Endodermal cell (in vitro differentiated cells): Measurements from ENCODE around the gene JAKMIP3. TPM values are rescaled to one million over a fixed set of nuclear protein-coding genes. Genes with fewer than 3 reads are reported as not detected.

ENCODE experiments used
- DNase-seq: peaks from one replicate; pipeline ENCODE4 v3.0.0-alpha.2; 2017
- H3K27ac ChIP-seq: 2 replicates; pipeline ENCODE4 v1.5.1; 2013; ENCODE audit warnings: mild to moderate bottlenecking, low read depth, low read length, moderate library complexity
- H3K27me3 ChIP-seq: 2 replicates; pipeline ENCODE4 v1.6.1; 2013; ENCODE audit warnings: mild to moderate bottlenecking, low read length, moderate library complexity; ENCODE audit not compliant: insufficient read depth, control insufficient read depth, poor library complexity, severe bottlenecking
- H3K36me3 ChIP-seq: 2 replicates; pipeline ENCODE4 v1.7.0; 2013; ENCODE audit warnings: mild to moderate bottlenecking, low read length, moderate library complexity; ENCODE audit not compliant: control insufficient read depth, insufficient read depth
- H3K4me1 ChIP-seq: one replicate; pipeline ENCODE4 v1.7.0; 2013; ENCODE audit warnings: low read length; ENCODE audit not compliant: control insufficient read depth, insufficient read depth
- H3K4me3 ChIP-seq: 2 replicates; pipeline ENCODE4 v1.5.1; 2013; ENCODE audit warnings: mild to moderate bottlenecking, low read length, moderate library complexity
- H3K9ac ChIP-seq: 2 replicates; pipeline ENCODE4 v1.6.1; 2013; ENCODE audit warnings: mild to moderate bottlenecking, low read length, moderate library complexity; ENCODE audit not compliant: poor library complexity, severe bottlenecking; ENCODE audit errors: extremely low read depth
- H3K9me3 ChIP-seq: 2 replicates; pipeline ENCODE4 v1.6.1; 2013; ENCODE audit warnings: mild to moderate bottlenecking, low read length, moderate library complexity; ENCODE audit not compliant: control insufficient read depth
- H3K27ac Mint-ChIP-seq: 2 replicates; pipeline ENCODE4 v1.8.0; 2020; ENCODE audit warnings: mixed read lengths
- H3K27me3 Mint-ChIP-seq: 2 replicates; pipeline ENCODE4 v1.8.0; 2021; ENCODE audit warnings: mild to moderate bottlenecking, mixed read lengths; ENCODE audit not compliant: insufficient read depth
- H3K36me3 Mint-ChIP-seq: 2 replicates; pipeline ENCODE4 v1.8.0; 2020; ENCODE audit warnings: low read depth, mixed read lengths
- H3K4me1 Mint-ChIP-seq: 2 replicates; pipeline ENCODE4 v1.8.0; 2020; ENCODE audit warnings: mixed read lengths
- H3K4me3 Mint-ChIP-seq: 2 replicates; pipeline ENCODE4 v1.8.0; 2020; ENCODE audit warnings: mild to moderate bottlenecking, moderate library complexity, mixed read lengths
- H3K9me3 Mint-ChIP-seq: 2 replicates; pipeline ENCODE4 v1.8.0; 2020; ENCODE audit warnings: mild to moderate bottlenecking, mixed read lengths
- CTCF ChIP-seq: fragments of 200-600 bp; sonication (generic); conservative IDR thresholded peaks from 2 replicates; pipeline ENCODE4 v1.5.0; 2021; ENCODE audit warnings: antibody characterized with exemption, mild to moderate bottlenecking
- WGBS, 2 experiments: methylation state at CpG; one replicate each; pipeline versions ENCODE4 v1.1.5 to v1.1.7; 2013; ENCODE audit warnings: missing lambda C conversion rate in 2 of 2, mixed read lengths in 1 of 2; ENCODE audit not compliant: insufficient coverage in 1 of 2, insufficient read length in 1 of 2; 5-methylcytosine and 5-hydroxymethylcytosine counted together
- total RNA-seq, 2 donors: library from RNA; stranded (reverse); fragmentation: NEBNext Ultra II Directional in 1 of 2; extraction: Animal tissue kit (Norgen Biotek cat#: 25700) in 1 of 2; gene quantifications; 2 replicates in 1 of 2; 3 replicates in 1 of 2; pipeline ENCODE4 v1.2.1, GENCODE V29; 2021

JAKMIP3 gene
- total RNA-seq, 2 donors from 2014 or later: 0.95 to 0.99 TPM

GRCh38 chr10:132102071-132102716, 36.4 kb downstream of the JAKMIP3 start:
- H3K27ac Mint-ChIP-seq: no peak overlapping the region
- peak; percentile 34 for DNase-seq
- H3K9me3 Mint-ChIP-seq: no peaks in the 10 kb centered on the region
- H3K36me3 Mint-ChIP-seq: no peaks in the 10 kb centered on the region
- Histone ChIP-seq H3K27me3 (no peaks in the 10 kb centered on the region), H3K27ac (no peak overlapping the region), H3K9ac (no peak overlapping the region), H3K4me1 (peaks cover 8% of the 10 kb centered on the region), H3K9me3 (no peaks in the 10 kb centered on the region), H3K4me3 (no peak overlapping the region), H3K36me3 (no peaks in the 10 kb centered on the region)
- H3K27me3 Mint-ChIP-seq: peaks cover 7% of the 10 kb centered on the region
- TF ChIP-seq CTCF: no peak
- 93 to 98% methylated on average over 9 to 23 of the region's 23 CpGs for WGBS, 2 experiments
- no peak overlapping the region for H3K4me3 Mint-ChIP-seq
- no peaks in the 10 kb centered on the region for H3K4me1 Mint-ChIP-seq

DNA sequence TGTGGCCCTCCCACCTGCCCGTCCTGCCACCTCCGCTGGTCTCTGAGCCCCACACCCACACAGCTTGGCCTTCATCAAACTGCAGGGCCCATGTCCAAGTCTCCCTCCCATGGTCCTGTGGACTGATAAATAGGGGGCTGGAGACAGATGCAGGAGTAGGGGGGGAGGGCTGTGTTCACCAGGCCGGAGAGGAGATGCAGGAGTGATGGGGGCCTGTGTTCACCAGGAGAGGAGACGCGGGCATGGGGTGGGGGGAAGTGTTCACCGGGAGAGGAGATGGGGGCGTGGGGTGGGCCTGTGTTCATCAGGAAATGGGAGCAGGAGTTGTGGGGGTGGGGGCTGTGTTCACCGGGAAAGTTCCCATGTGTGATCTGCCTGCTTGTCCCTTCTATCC, 37.0 kb downstream of the JAKMIP3 start:
- WGBS, 2 experiments: 96 to 100% methylated on average over 2 to 8 of the region's 8 CpGs
- Histone ChIP-seq H3K4me1 (peaks cover 8% of the 10 kb centered on the region), H3K27me3 (no peaks in the 10 kb centered on the region), H3K36me3 (no peaks in the 10 kb centered on the region), H3K27ac (no peak overlapping the region), H3K4me3 (no peak overlapping the region), H3K9ac (no peak overlapping the region), H3K9me3 (no peaks in the 10 kb centered on the region)
- no peaks in the 10 kb centered on the region for H3K4me1 Mint-ChIP-seq
- no peaks in the 10 kb centered on the region for H3K9me3 Mint-ChIP-seq
- peak; percentile 17 for DNase-seq
- no peak overlapping the region for H3K4me3 Mint-ChIP-seq
- TF ChIP-seq CTCF: no peak
- peaks cover 10% of the 10 kb centered on the region for H3K27me3 Mint-ChIP-seq
- H3K27ac Mint-ChIP-seq: no peak overlapping the region
- H3K36me3 Mint-ChIP-seq: no peaks in the 10 kb centered on the region

- Mint-ChIP-seq H3K4me3 (no peak overlapping the region), H3K9me3 (no peaks in the 10 kb centered on the region), H3K27me3 (peaks cover 14% of the 10 kb centered on the region), H3K36me3 (no peaks in the 10 kb centered on the region), H3K4me1 (no peaks in the 10 kb centered on the region), H3K27ac (no peak overlapping the region)
- WGBS, 2 experiments: 81 to 90% methylated on average over 5 to 7 of the region's 7 CpGs
- H3K27me3 ChIP-seq: no peaks in the 10 kb centered on the region
- H3K4me1 ChIP-seq: peaks cover 8% of the 10 kb centered on the region
- DNase-seq: peak; percentile 17
- no peak overlapping the region for H3K4me3 ChIP-seq
- H3K27ac ChIP-seq: no peak overlapping the region
- no peak for TF ChIP-seq CTCF
- no peak overlapping the region for H3K9ac ChIP-seq
- no peaks in the 10 kb centered on the region for H3K36me3 ChIP-seq
- H3K9me3 ChIP-seq: no peaks in the 10 kb centered on the region
These were observed 37.6 kb downstream of the JAKMIP3 start for GRCh38 chr10:132103116-132103910.
